Thyroid gland (tissue), 4 donors: ENCODE measurements around the gene CDX1. TPM values are rescaled to one million over a fixed set of nuclear protein-coding genes. Genes with fewer than 3 reads are reported as not detected.

Source experiments
- DNase-seq, 2 donors: peaks; one replicate each; pipeline ENCODE4 v3.0.0-alpha.2; 2019
- H3K27ac ChIP-seq, 3 donors: fragments of 200-600 bp; sonication (generic); 1 replicate in 2 of 3; 2 replicates in 1 of 3; pipeline ENCODE4 v1.5.1; 2016 to 2019; ENCODE audit warnings: mild to moderate bottlenecking in 1 of 3, moderate library complexity in 1 of 3
- H3K27me3 ChIP-seq: fragments of 200-600 bp; sonication (generic); one replicate; pipeline ENCODE4 v1.5.1; 2019
- H3K36me3 ChIP-seq, 2 donors: fragments of 200-600 bp; sonication (generic); one replicate each; pipeline ENCODE4 v1.5.1; 2016 to 2019
- H3K4me1 ChIP-seq, 2 donors: fragments of 200-600 bp; sonication (generic); one replicate each; pipeline ENCODE4 v1.5.1; 2017 to 2019
- H3K4me3 ChIP-seq, 3 donors: fragments of 200-600 bp; sonication (generic); replicated peaks in 1 of 3; 1 replicate in 2 of 3; 2 replicates in 1 of 3; pipeline ENCODE4 v1.5.1; 2016; ENCODE audit warnings: mild to moderate bottlenecking in 1 of 3
- H3K9me3 ChIP-seq: fragments of 200-600 bp; sonication (generic); one replicate; pipeline ENCODE4 v1.5.1; 2017
- POLR2A ChIP-seq, 2 donors: fragments of 450-650 bp; IDR thresholded peaks; one replicate each; pipeline ENCODE4 v1.6.1; 2017; ENCODE audit warnings: antibody characterized with exemption in 2 of 2, mild to moderate bottlenecking in 2 of 2, moderate library complexity in 1 of 2
- WGBS, 2 donors: methylation state at CpG; one replicate each; pipeline ENCODE4 v1.1.5; 2017; 5-methylcytosine and 5-hydroxymethylcytosine counted together
- intact Hi-C: fragments of 100-400 bp; cut with DNase I; formaldehyde crosslinking; loops from one replicate; pipeline ENCODE4 v1.15.1; 2023
- total RNA-seq, 4 donors: library from RNA; depleted of rRNA; stranded (reverse); fragments of >200 nt; gene quantifications; one replicate each; pipeline ENCODE4 v1.2.3, GENCODE V29; 2016
- TF ChIP-seq, protein P1 (sequence below), 6 experiments: fragments of 200-600 bp in 3 of 6; fragments of 450-650 bp in 3 of 6; sonication (generic) in 3 of 6; IDR thresholded peaks; one replicate each; pipeline ENCODE4 v1.5.1; 2016 to 2019; ENCODE audit warnings: antibody characterized with exemption in 6 of 6, mild to moderate bottlenecking in 2 of 6, inconsistent platforms in 1 of 6, moderate library complexity in 1 of 6

Gene CDX1
- total RNA-seq, 4 donors from 2014 or later, result not detected

DNA sequence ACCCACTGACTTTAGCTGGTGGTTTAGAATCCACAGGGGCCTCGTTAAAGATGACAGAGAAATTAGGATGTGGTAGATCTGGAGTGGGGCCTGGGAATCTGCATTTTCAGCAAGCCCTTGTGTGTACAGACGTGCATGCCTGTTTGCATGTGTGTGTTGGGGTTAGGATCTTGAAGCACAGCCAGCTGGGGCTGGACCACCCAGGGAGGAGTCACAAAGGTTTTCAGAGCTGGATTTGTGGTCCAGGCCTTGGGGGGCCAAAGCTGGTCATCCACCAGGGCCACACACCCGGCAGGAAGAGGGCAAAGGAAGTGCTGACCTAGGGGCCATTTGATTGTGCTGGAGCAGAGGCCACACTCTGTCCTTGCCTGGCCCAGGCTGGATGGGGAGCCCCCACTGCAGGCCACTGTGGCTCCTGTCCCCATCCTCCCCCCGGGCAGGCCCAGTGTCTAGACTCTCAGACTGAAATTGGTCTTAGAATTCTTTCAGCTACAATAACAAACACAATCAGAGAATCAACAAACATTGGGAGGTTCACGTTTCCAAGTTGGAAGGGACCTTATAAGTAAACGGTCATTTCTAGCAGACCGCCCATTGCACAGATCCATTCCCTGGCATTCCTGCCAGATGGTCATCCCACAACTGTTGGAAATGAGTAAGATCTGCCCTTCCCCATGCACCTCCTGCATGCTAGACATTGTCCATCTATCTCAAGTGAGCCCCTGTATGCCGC is 10.3 kb downstream of the CDX1 start:
- H3K27ac ChIP-seq, result peak overlapping the region in 1 of 3 donors; percentile 45
- H3K27me3 ChIP-seq, result no peaks in the 10 kb centered on the region
- TF ChIP-seq, protein P1, sequence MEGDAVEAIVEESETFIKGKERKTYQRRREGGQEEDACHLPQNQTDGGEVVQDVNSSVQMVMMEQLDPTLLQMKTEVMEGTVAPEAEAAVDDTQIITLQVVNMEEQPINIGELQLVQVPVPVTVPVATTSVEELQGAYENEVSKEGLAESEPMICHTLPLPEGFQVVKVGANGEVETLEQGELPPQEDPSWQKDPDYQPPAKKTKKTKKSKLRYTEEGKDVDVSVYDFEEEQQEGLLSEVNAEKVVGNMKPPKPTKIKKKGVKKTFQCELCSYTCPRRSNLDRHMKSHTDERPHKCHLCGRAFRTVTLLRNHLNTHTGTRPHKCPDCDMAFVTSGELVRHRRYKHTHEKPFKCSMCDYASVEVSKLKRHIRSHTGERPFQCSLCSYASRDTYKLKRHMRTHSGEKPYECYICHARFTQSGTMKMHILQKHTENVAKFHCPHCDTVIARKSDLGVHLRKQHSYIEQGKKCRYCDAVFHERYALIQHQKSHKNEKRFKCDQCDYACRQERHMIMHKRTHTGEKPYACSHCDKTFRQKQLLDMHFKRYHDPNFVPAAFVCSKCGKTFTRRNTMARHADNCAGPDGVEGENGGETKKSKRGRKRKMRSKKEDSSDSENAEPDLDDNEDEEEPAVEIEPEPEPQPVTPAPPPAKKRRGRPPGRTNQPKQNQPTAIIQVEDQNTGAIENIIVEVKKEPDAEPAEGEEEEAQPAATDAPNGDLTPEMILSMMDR (IDR thresholded peaks at IDR 0.05), result no peak
- no peak for TF ChIP-seq POLR2A (IDR thresholded peaks at IDR 0.05)
- H3K4me1 ChIP-seq, result peaks cover 10 to 36% of the 10 kb centered on the region in 2 donors
- intact Hi-C loops, result no loop called here
- WGBS, 2 donors, result 65 to 78% methylated on average over 7 to 8 of the region's 8 CpGs
- no peaks in the 10 kb centered on the region for H3K36me3 ChIP-seq
- DNase-seq, result no peak
- H3K9me3 ChIP-seq, result no peaks in the 10 kb centered on the region
- H3K4me3 ChIP-seq, result no peak overlapping the region

DNA sequence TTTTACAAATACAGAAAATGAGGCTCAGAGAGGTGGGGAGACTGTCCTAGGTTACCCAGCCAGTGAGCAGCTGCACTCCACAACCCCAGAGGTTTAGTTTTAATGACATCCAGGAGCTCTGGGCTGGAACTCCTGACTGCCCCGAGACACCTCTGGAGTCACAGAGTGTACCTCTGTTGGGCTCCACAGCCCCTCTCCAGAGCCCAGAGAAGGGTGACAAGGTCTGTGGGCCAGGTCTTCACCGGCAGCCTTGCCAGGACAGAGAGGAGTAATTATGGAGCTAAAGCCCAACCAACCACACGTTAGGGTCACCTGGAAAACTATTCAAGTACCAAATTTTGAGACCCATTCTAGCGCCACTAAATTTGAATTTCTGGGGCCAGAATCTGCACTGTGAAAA is 11.1 kb downstream of the CDX1 start:
- H3K36me3 ChIP-seq, result no peaks in the 10 kb centered on the region
- no peaks in the 10 kb centered on the region for H3K9me3 ChIP-seq
- 28 to 35% methylated on average over 3 to 4 of the region's 4 CpGs for WGBS, 2 donors
- no peaks in the 10 kb centered on the region for H3K27me3 ChIP-seq
- no peak overlapping the region for H3K4me3 ChIP-seq
- peaks cover 10 to 36% of the 10 kb centered on the region in 2 donors for H3K4me1 ChIP-seq
- DNase-seq, result peak; percentile 80
- intact Hi-C loops, result no loop called here
- H3K27ac ChIP-seq, result peak overlapping the region in 1 of 3 donors; percentile 45
- TF ChIP-seq POLR2A (IDR thresholded peaks at IDR 0.05), result no peak
- TF ChIP-seq, protein P1 (IDR thresholded peaks at IDR 0.05), result no peak

DNA sequence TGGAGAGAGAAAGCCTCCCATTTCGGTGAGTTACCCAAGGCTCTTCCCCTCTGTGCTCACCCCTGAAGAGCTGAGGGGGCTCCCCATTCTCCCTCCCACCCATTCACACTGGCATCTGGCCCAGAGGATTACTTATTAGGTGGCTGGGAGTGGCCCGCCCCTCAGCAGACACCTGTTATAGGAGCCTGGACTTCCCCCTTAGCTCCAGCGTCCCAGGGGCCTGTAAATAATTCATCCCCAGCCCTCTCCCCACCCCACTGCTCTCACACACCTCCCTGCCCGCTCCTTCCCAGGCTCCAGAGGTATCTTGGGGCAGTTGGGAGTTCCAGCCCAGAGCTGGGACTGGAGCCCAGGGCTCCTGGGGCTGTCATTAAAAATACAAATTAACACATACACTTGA is 11.7 kb downstream of the CDX1 start:
- H3K9me3 ChIP-seq, result no peaks in the 10 kb centered on the region
- H3K36me3 ChIP-seq, result no peaks in the 10 kb centered on the region
- WGBS, 2 donors, result 58 to 80% methylated on average over 4 of the region's 4 CpGs
- H3K27ac ChIP-seq, result no peak overlapping the region
- peaks cover 10 to 36% of the 10 kb centered on the region in 2 donors for H3K4me1 ChIP-seq
- TF ChIP-seq, protein P1 (IDR thresholded peaks at IDR 0.05), result no peak
- TF ChIP-seq POLR2A (IDR thresholded peaks at IDR 0.05), result no peak
- no peak overlapping the region for H3K4me3 ChIP-seq
- DNase-seq, result no peak
- intact Hi-C loops, result no loop called here
- H3K27me3 ChIP-seq, result no peaks in the 10 kb centered on the region

DNA sequence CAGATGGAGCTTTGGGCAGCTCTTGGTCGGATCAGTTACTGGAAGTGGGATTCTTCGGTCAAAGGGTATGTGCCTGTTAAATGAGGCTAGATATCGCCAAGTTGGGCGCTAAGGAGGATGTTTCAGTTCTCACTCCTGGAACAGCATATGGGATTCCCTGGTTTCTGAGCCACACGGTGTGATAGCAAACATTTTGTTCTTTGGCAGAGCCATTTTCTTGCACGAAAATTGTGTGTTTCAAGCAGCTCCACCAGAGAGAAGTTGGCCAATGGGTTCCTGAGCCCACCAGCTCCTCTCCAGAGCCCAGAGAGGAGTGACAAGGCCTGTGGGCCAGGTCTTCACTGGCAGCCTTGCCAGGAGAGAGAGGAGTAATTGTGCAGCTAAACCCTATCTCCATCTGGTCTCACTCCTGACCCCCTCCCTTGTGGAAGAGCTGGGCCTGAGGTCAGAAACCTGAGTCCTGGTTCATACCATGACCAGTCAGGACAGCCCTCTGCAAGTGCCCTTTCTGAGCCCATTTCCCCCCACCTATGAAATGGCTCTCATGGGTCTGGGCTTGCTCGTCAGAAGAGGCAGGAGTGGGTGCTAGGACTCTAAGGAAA is 12.5 kb downstream of the CDX1 start:
- intact Hi-C loops, result no loop called here
- no peaks in the 10 kb centered on the region for H3K9me3 ChIP-seq
- no peak for TF ChIP-seq POLR2A (IDR thresholded peaks at IDR 0.05)
- TF ChIP-seq, protein P1 (IDR thresholded peaks at IDR 0.05), result no peak
- WGBS, 2 donors, result 90 to 91% methylated on average over 6 to 7 of the region's 7 CpGs
- no peak overlapping the region for H3K4me3 ChIP-seq
- H3K36me3 ChIP-seq, result no peaks in the 10 kb centered on the region
- H3K4me1 ChIP-seq, result peaks cover 10 to 36% of the 10 kb centered on the region in 2 donors
- peak overlapping the region in 1 of 3 donors; percentile 68 for H3K27ac ChIP-seq
- DNase-seq, result no peak
- H3K27me3 ChIP-seq, result no peaks in the 10 kb centered on the region
